Astrocyte of the spinal cord (primary cell): ENCODE data around the gene TRNP1.

Source experiments
- DNase-seq: peaks from one replicate; pipeline ENCODE4 v3.0.0; 2011; ENCODE audit warnings: low read depth, low spot score
- H3K4me3 ChIP-seq: 2 replicates; pipeline ENCODE4 v1.5.1; 2011; ENCODE audit warnings: low read depth, mild to moderate bottlenecking, low read length, moderate library complexity
- in situ Hi-C: cut with HindIII; loops from 2 replicates; pipeline ENCODE4 v1.10.0; 2017; ENCODE audit warnings: low sequenced_read_pairs
- TF ChIP-seq, protein P1 (sequence below): IDR thresholded peaks from 2 replicates; pipeline ENCODE4 v1.5.1; 2012; ENCODE audit warnings: low read depth, mild to moderate bottlenecking, low read length, inconsistent platforms

TRNP1 gene

GRCh38 chr1:27000090-27000816, 6.8 kb downstream of the TRNP1 start:
- in situ Hi-C loops, result no loop called here
- H3K4me3 ChIP-seq, result no peak overlapping the region
- TF ChIP-seq, protein P1, sequence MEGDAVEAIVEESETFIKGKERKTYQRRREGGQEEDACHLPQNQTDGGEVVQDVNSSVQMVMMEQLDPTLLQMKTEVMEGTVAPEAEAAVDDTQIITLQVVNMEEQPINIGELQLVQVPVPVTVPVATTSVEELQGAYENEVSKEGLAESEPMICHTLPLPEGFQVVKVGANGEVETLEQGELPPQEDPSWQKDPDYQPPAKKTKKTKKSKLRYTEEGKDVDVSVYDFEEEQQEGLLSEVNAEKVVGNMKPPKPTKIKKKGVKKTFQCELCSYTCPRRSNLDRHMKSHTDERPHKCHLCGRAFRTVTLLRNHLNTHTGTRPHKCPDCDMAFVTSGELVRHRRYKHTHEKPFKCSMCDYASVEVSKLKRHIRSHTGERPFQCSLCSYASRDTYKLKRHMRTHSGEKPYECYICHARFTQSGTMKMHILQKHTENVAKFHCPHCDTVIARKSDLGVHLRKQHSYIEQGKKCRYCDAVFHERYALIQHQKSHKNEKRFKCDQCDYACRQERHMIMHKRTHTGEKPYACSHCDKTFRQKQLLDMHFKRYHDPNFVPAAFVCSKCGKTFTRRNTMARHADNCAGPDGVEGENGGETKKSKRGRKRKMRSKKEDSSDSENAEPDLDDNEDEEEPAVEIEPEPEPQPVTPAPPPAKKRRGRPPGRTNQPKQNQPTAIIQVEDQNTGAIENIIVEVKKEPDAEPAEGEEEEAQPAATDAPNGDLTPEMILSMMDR, result no peak
- no peak for DNase-seq

DNA sequence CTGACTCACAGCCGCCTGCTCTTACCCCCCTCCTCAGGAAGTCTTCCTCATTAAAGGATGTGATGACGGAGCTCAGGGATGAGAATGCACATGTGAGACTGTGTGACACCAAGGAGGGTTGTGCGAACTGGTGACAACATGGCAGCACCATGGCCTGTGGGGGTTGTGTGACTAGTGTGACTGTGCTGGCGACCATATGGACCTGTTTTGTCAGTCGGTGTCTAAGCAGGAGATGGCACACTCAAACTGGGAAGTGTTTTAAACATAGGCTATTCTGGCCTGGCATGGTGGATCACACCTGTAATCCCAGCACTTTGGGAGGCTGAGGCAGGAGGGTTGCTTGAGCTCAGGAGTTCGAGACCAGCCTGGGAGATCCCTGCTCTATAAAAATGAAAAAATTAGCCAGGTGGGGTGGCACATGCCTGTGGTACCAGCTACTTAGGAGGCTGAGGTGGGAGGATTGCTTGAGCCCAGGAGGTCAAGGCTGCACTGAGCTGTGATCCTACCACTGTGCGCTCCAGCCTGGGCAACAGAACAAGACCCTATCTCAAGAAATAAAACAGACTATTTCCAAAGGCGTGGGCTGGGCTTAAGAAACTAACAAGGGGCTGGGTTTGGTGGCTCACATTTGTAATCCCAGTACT, 7.4 kb downstream of the TRNP1 start:
- peak; percentile 76 for DNase-seq
- H3K4me3 ChIP-seq, result no peak overlapping the region
- TF ChIP-seq, protein P1, result no peak
- in situ Hi-C loops, result no loop called here

- in situ Hi-C loops, result no loop called here
- DNase-seq, result no peak
- no peak overlapping the region for H3K4me3 ChIP-seq
- TF ChIP-seq, protein P1, result no peak
Observed at GRCh38 chr1:27001570-27002360, 8.3 kb downstream of the TRNP1 start.

DNA sequence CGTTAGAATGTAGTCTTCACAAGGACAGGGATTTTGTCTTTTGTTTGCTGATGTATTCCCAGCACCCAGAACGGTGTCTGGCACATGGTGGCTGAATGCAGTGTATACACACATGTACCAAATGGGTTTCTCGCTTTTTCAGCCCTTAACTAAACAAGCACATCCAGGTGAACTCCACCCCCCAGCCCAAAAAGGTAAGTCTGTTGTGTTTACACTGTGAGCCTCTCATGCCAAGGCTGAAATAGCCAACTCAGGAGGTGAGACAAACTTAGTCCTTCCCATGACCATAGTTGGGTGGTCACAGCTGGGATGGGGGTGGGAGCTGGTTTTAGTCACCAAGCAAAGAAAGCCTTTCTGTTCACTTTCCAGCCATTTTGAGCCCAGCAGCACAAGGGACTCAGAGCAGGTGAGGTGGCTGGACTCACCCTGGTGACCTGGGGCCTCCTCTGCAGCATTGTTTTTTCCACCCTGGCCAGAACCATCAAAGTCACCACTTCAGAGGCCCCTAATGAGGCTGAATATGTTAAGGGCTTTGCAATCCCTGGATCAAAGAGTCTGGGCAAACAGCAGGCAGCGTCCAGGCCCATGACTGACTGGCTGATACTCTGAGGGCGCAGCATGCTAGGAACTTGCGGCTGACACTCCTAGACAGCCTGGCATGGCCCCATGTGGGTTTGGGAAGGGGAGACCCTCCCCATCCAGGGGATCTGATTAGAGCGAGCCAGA, 10.4 kb downstream of the TRNP1 start:
- TF ChIP-seq, protein P1, result no peak
- no peak for DNase-seq
- in situ Hi-C loops, result no loop called here
- H3K4me3 ChIP-seq, result no peak overlapping the region

DNA sequence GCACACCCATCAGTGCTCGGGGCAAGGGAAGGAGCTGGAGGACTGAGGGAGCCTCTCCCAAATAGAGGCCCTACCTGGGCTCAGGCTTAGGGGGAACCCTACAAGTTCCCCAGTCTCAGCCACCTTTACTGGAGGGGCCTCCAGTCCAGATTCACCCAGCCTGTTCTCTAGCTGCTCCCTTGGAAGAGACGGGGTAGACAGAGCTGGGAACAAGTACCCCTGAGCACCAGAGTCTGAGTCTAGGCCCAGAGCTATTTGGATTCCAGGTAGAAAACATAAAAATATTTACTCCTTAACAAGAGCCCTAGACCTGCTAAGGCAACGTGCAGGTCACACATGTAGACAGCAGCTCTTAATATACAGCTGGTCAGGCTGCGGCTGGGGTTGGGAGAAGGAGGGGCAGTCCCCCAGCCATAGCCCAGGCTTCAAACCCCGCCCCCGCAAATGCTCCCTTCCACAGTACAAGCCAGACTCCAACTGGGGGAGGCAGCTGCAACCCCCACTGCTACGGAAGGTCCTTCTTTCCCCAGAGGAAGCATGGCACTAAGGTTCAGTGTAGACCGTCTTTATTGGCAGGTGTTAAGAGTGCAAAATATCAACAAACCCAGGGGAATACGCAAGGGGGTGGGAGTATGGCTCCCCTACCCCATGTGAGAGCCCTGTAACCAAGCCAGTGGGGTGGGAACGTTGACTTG, 11.1 kb downstream of the TRNP1 start:
- H3K4me3 ChIP-seq, result no peak overlapping the region
- TF ChIP-seq, protein P1, result no peak
- no peak for DNase-seq
- in situ Hi-C loops, result no loop called here

GRCh38 chr1:27005166-27005530, 11.7 kb downstream of the TRNP1 start:
- TF ChIP-seq, protein P1, result no peak
- DNase-seq, result no peak
- in situ Hi-C loops, result no loop called here
- H3K4me3 ChIP-seq, result no peak overlapping the region
